ENCODE measurements around the gene LY6G6C. TPM values are rescaled to one million over a fixed set of nuclear protein-coding genes. Genes with fewer than 3 reads are reported as not detected.

The LY6G6C gene
- total and polyA plus RNA-seq, 2 experiments from 2014 or later = not detected

DNA sequence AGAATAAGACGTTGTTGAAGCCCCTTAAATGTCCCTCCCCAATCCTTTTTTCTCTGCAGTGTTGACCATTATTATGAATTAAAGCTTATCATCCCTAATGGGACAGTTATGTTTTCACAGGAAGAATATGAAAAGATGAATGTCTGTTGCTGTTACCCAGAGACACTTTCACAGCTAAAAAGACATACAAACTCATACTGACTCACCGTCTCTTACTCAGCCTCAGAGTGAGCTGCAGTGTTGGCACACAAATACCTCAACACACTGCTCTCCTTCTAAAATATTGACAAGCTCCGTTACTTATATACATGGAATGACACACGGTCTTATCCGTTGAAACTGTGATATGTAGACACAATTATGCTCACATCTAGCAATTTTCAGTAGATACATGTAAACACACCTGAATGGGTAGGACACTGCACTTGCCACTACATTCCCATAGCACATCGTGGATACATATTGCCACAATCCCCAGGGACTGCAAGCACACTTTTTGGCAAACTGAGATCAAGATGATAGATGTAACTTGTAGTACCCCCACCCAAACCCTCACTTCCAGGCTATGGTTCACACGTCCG, 31.3 kb upstream of the LY6G6C start:
- no peaks in the 10 kb centered on the region for H3K79me2 ChIP-seq (replicated peaks; ENCODE audit: insufficient read depth)
- no peaks in the 10 kb centered on the region for H3K4me1 ChIP-seq (ENCODE audit: insufficient read depth)
- DNase-seq (ENCODE audit: low spot score) (no peak), ATAC-seq (no peak)
- H4K20me1 ChIP-seq (replicated peaks; ENCODE audit: insufficient read depth) = peaks cover 3% of the 10 kb centered on the region; the same call in 1 of the 2 replicates
- no peaks in the 10 kb centered on the region for H3K9me2 ChIP-seq (ENCODE audit: insufficient read depth)
- TF ChIP-seq CREB1 (CRISPR knock-in tag; IDR thresholded peaks at IDR 0.05; ENCODE audit: low read depth) (no peak), ZNF331 (CRISPR knock-in tag; IDR thresholded peaks at IDR 0.05; ENCODE audit: low read depth) (no peak), NANOG (IDR thresholded peaks at IDR 0.05; ENCODE audit: borderline replicate concordance) (no peak), ETS1 (IDR thresholded peaks at IDR 0.05) (no peak), EZH2 (IDR thresholded peaks at IDR 0.05; ENCODE audit: low read depth, unreplicated experiment) (no peak), STAT1 (IDR thresholded peaks at IDR 0.05; ENCODE audit: unreplicated experiment) (no peak), EZH2phosphoT487 (IDR thresholded peaks at IDR 0.05; ENCODE audit: unreplicated experiment) (no peak), POLR2AphosphoS5 (IDR thresholded peaks at IDR 0.05; ENCODE audit: low read depth) (no peak), JUNB (IDR thresholded peaks at IDR 0.05; ENCODE audit: unreplicated experiment) (no peak)
- TF ChIP-seq, protein P1, sequence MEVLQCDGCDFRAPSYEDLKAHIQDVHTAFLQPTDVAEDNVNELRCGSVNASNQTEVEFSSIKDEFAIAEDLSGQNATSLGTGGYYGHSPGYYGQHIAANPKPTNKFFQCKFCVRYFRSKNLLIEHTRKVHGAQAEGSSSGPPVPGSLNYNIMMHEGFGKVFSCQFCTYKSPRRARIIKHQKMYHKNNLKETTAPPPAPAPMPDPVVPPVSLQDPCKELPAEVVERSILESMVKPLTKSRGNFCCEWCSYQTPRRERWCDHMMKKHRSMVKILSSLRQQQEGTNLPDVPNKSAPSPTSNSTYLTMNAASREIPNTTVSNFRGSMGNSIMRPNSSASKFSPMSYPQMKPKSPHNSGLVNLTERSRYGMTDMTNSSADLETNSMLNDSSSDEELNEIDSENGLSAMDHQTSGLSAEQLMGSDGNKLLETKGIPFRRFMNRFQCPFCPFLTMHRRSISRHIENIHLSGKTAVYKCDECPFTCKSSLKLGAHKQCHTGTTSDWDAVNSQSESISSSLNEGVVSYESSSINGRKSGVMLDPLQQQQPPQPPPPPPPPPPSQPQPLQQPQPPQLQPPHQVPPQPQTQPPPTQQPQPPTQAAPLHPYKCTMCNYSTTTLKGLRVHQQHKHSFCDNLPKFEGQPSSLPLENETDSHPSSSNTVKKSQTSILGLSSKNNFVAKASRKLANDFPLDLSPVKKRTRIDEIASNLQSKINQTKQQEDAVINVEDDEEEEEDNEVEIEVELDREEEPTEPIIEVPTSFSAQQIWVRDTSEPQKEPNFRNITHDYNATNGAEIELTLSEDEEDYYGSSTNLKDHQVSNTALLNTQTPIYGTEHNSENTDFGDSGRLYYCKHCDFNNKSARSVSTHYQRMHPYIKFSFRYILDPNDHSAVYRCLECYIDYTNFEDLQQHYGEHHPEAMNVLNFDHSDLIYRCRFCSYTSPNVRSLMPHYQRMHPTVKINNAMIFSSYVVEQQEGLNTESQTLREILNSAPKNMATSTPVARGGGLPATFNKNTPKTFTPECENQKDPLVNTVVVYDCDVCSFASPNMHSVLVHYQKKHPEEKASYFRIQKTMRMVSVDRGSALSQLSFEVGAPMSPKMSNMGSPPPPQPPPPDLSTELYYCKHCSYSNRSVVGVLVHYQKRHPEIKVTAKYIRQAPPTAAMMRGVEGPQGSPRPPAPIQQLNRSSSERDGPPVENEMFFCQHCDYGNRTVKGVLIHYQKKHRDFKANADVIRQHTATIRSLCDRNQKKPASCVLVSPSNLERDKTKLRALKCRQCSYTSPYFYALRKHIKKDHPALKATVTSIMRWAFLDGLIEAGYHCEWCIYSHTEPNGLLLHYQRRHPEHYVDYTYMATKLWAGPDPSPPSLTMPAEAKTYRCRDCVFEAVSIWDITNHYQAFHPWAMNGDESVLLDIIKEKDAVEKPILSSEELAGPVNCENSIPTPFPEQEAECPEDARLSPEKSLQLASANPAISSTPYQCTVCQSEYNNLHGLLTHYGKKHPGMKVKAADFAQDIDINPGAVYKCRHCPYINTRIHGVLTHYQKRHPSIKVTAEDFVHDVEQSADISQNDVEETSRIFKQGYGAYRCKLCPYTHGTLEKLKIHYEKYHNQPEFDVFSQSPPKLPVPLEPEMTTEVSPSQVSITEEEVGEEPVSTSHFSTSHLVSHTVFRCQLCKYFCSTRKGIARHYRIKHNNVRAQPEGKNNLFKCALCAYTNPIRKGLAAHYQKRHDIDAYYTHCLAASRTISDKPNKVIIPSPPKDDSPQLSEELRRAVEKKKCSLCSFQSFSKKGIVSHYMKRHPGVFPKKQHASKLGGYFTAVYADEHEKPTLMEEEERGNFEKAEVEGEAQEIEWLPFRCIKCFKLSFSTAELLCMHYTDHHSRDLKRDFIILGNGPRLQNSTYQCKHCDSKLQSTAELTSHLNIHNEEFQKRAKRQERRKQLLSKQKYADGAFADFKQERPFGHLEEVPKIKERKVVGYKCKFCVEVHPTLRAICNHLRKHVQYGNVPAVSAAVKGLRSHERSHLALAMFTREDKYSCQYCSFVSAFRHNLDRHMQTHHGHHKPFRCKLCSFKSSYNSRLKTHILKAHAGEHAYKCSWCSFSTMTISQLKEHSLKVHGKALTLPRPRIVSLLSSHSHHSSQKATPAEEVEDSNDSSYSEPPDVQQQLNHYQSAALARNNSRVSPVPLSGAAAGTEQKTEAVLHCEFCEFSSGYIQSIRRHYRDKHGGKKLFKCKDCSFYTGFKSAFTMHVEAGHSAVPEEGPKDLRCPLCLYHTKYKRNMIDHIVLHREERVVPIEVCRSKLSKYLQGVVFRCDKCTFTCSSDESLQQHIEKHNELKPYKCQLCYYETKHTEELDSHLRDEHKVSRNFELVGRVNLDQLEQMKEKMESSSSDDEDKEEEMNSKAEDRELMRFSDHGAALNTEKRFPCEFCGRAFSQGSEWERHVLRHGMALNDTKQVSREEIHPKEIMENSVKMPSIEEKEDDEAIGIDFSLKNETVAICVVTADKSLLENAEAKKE (CRISPR knock-in tag; IDR thresholded peaks at IDR 0.05) = no peak
- TF ChIP-seq, protein P2, sequence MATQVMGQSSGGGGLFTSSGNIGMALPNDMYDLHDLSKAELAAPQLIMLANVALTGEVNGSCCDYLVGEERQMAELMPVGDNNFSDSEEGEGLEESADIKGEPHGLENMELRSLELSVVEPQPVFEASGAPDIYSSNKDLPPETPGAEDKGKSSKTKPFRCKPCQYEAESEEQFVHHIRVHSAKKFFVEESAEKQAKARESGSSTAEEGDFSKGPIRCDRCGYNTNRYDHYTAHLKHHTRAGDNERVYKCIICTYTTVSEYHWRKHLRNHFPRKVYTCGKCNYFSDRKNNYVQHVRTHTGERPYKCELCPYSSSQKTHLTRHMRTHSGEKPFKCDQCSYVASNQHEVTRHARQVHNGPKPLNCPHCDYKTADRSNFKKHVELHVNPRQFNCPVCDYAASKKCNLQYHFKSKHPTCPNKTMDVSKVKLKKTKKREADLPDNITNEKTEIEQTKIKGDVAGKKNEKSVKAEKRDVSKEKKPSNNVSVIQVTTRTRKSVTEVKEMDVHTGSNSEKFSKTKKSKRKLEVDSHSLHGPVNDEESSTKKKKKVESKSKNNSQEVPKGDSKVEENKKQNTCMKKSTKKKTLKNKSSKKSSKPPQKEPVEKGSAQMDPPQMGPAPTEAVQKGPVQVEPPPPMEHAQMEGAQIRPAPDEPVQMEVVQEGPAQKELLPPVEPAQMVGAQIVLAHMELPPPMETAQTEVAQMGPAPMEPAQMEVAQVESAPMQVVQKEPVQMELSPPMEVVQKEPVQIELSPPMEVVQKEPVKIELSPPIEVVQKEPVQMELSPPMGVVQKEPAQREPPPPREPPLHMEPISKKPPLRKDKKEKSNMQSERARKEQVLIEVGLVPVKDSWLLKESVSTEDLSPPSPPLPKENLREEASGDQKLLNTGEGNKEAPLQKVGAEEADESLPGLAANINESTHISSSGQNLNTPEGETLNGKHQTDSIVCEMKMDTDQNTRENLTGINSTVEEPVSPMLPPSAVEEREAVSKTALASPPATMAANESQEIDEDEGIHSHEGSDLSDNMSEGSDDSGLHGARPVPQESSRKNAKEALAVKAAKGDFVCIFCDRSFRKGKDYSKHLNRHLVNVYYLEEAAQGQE (IDR thresholded peaks at IDR 0.05; ENCODE audit: unreplicated experiment) = no peak
- TF ChIP-seq, protein P3, sequence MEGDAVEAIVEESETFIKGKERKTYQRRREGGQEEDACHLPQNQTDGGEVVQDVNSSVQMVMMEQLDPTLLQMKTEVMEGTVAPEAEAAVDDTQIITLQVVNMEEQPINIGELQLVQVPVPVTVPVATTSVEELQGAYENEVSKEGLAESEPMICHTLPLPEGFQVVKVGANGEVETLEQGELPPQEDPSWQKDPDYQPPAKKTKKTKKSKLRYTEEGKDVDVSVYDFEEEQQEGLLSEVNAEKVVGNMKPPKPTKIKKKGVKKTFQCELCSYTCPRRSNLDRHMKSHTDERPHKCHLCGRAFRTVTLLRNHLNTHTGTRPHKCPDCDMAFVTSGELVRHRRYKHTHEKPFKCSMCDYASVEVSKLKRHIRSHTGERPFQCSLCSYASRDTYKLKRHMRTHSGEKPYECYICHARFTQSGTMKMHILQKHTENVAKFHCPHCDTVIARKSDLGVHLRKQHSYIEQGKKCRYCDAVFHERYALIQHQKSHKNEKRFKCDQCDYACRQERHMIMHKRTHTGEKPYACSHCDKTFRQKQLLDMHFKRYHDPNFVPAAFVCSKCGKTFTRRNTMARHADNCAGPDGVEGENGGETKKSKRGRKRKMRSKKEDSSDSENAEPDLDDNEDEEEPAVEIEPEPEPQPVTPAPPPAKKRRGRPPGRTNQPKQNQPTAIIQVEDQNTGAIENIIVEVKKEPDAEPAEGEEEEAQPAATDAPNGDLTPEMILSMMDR (conservative IDR thresholded peaks at IDR 0.05; ENCODE audit: low read depth in 2 of 2) = no peak
- peaks cover 7% of the 10 kb centered on the region for H3K27me3 Mint-ChIP-seq (ENCODE audit: insufficient read depth, low read depth, poor library complexity)
- H2AFZ ChIP-seq = no peak overlapping the region
- no peaks in the 10 kb centered on the region for H3K4me1 Mint-ChIP-seq
- H3K4me3 ChIP-seq = no peak overlapping the region
- H3K4me3 Mint-ChIP-seq = no peak overlapping the region
- H3K27ac ChIP-seq (ENCODE audit: low read depth) = no peak overlapping the region
- peaks cover 7% of the 10 kb centered on the region; the same call in 2 of the 3 replicates for H3K36me3 Mint-ChIP-seq (ENCODE audit: low read depth)
- no peaks in the 10 kb centered on the region for H3K36me3 ChIP-seq (ENCODE audit: insufficient read depth)
- H3K4me2 ChIP-seq = no peak overlapping the region
- H3K9me3 Mint-ChIP-seq = no peaks in the 10 kb centered on the region
- H3K27ac Mint-ChIP-seq = no peak overlapping the region
- H3F3A ChIP-seq (replicated peaks; ENCODE audit: low read depth) = 0 out of 2 replicates have a peak, but pooled peaks cover 4% of the 10 kb centered on the region
- no peaks in the 10 kb centered on the region for H3K27me3 ChIP-seq (ENCODE audit: insufficient read depth)
